ENCODE results near the gene SLC22A13. TPM values are rescaled to one million over a fixed set of nuclear protein-coding genes. Genes with fewer than 3 reads are reported as not detected.

Gene SLC22A13
- total and polyA plus RNA-seq, 2 donors (not counting 3 experiments of a cell fraction or from before 2014, with no cell fraction given): 0.11 to 0.53 TPM

DNA sequence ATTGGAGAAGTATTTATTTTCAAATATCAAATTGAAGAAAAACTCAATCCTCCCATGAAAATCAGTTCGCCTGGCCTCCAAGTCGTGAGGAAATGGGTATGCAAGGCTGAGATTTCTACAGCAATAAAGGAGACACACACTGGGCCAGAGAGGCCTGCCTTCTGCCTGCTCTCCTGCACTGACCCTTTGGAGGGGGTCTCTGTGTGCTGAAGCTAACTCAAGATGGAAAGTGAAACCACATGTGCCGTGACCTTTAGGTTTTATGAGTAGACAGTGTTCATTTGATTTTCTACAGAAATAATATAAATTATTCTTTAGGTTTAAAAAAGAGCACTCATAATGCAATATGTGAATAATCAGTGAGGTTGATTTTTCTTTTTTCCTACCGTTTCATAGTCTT lies 11.9 kb upstream of the SLC22A13 start:
- Histone ChIP-seq H3K36me3 (ENCODE audit: control insufficient read depth in 2 of 2, extremely low read depth in 1 of 2, insufficient read depth in 2 of 2, low read length in 2 of 2) (peaks cover 14 to 22% of the 10 kb centered on the region in 2 experiments), H3K9ac (replicated peaks; ENCODE audit: extremely low read depth, insufficient read depth, low read length) (no peak overlapping the region), H2AFZ (ENCODE audit: low read depth, low read length) (no peak overlapping the region), H3K27me3 (ENCODE audit: control insufficient read depth in 2 of 2, insufficient read depth in 2 of 2, low read length in 2 of 2) (no peaks in the 10 kb centered on the region), H3K4me1 (ENCODE audit: control insufficient read depth, extremely low read depth, insufficient read depth, low read length) (no peaks in the 10 kb centered on the region), H3K9me1 (replicated peaks; ENCODE audit: control insufficient read depth, extremely low read depth, insufficient read depth, low read length) (no peaks in the 10 kb centered on the region), H3K79me2 (ENCODE audit: control insufficient read depth, insufficient read depth, low read length) (no peaks in the 10 kb centered on the region), H4K20me1 (replicated peaks; ENCODE audit: control insufficient read depth, extremely low read depth, insufficient read depth, low read length) (no peaks in the 10 kb centered on the region), H3K4me3 (replicated peaks in 1 of 3; ENCODE audit: insufficient read depth in 1 of 3, low read depth in 1 of 3, low read length in 3 of 3) (no peak overlapping the region), H3K4me2 (ENCODE audit: insufficient read depth, low read length) (no peak overlapping the region), H3K9me3 (replicated peaks; ENCODE audit: control insufficient read depth, insufficient read depth, low read length) (no peaks in the 10 kb centered on the region), H3K27ac (ENCODE audit: insufficient read depth, low read depth, low read length) (no peak overlapping the region)
- no peak for DNase-seq (ENCODE audit: low read depth, low spot score)
- ChIA-PET CTCF (interaction anchor here (1.1 kb wide), 1 partner anchor 44 kb away, joined by 3 read pairs; no protein-coding TSS in a partner anchor), POLR2A (no interaction called here)
- TF ChIP-seq JUN (IDR thresholded peaks at IDR 0.05; ENCODE audit: borderline replicate concordance, insufficient read depth, insufficient read length, low read depth) (no peak), GATA2 (IDR thresholded peaks at IDR 0.05; ENCODE audit: insufficient read depth, insufficient read length, low read depth, low read length) (no peak), MYC (IDR thresholded peaks at IDR 0.05; ENCODE audit: low read depth, low read length) (no peak), POLR2A (IDR thresholded peaks at IDR 0.05; ENCODE audit: low read depth, low read length) (no peak)
- TF ChIP-seq, protein P1, sequence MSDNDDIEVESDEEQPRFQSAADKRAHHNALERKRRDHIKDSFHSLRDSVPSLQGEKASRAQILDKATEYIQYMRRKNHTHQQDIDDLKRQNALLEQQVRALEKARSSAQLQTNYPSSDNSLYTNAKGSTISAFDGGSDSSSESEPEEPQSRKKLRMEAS (IDR thresholded peaks at IDR 0.05; ENCODE audit: insufficient read depth, insufficient read length): no peak
- intact Hi-C loops (cut with micrococcal nuclease) (no loop called here), dilution Hi-C loops (cut with MboI; ENCODE audit: extremely low pct_ligation_motif_present, low sequenced_read_pairs) (no loop called here)
- no peak for FAIRE-seq
- BruUV-seq (replicated peaks): no TSS peak

DNA sequence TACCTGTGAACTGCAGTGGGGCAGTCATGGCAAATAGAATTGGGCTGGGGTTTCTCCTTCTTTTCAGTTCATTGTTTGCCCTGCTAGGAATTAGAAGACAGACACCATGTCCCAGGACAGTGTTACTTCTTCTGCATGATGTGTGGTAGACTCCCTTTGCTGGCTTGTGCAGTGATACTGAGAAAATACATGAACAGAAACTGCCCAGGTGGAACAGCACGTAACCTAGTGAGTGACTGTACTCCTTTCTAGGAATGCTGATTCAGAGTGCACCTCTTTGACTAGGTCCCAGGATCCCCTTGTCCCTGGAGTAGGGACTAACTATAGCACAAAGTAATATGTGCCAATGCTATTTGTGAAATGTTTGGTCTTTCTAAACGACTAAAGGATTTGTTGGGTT lies 10.7 kb upstream of the SLC22A13 start:
- H3K27ac ChIP-seq (ENCODE audit: insufficient read depth, low read depth, low read length): no peak overlapping the region
- dilution Hi-C loops (cut with MboI; ENCODE audit: extremely low pct_ligation_motif_present, low sequenced_read_pairs) (no loop called here), intact Hi-C loops (cut with micrococcal nuclease) (no loop called here)
- H3K4me2 ChIP-seq (ENCODE audit: insufficient read depth, low read length): no peak overlapping the region
- peaks cover 14 to 18% of the 10 kb centered on the region in 2 experiments for H3K36me3 ChIP-seq (ENCODE audit: control insufficient read depth in 2 of 2, extremely low read depth in 1 of 2, insufficient read depth in 2 of 2, low read length in 2 of 2)
- DNase-seq (ENCODE audit: low read depth, low spot score) (no peak), FAIRE-seq (no peak)
- ChIA-PET CTCF (no interaction called here), POLR2A (no interaction called here)
- no peak overlapping the region for H3K9ac ChIP-seq (replicated peaks; ENCODE audit: extremely low read depth, insufficient read depth, low read length)
- H3K9me3 ChIP-seq (replicated peaks; ENCODE audit: control insufficient read depth, insufficient read depth, low read length): no peaks in the 10 kb centered on the region
- BruUV-seq (replicated peaks): no TSS peak
- no peaks in the 10 kb centered on the region for H3K79me2 ChIP-seq (ENCODE audit: control insufficient read depth, insufficient read depth, low read length)
- H3K4me3 ChIP-seq (replicated peaks in 1 of 3; ENCODE audit: insufficient read depth in 1 of 3, low read depth in 1 of 3, low read length in 3 of 3): no peak overlapping the region
- H2AFZ ChIP-seq (ENCODE audit: low read depth, low read length): no peak overlapping the region
- no peaks in the 10 kb centered on the region for H3K9me1 ChIP-seq (replicated peaks; ENCODE audit: control insufficient read depth, extremely low read depth, insufficient read depth, low read length)
- no peaks in the 10 kb centered on the region for H3K27me3 ChIP-seq (ENCODE audit: control insufficient read depth in 2 of 2, insufficient read depth in 2 of 2, low read length in 2 of 2)
- no peaks in the 10 kb centered on the region for H4K20me1 ChIP-seq (replicated peaks; ENCODE audit: control insufficient read depth, extremely low read depth, insufficient read depth, low read length)
- TF ChIP-seq MYC (IDR thresholded peaks at IDR 0.05; ENCODE audit: low read depth, low read length) (no peak), EZH2 (IDR thresholded peaks at IDR 0.05; ENCODE audit: borderline replicate concordance, low read depth, low read length, severe bottlenecking) (no peak), FOS (IDR thresholded peaks at IDR 0.05; ENCODE audit: borderline replicate concordance, insufficient read depth, low read length) (no peak), POLR2AphosphoS5 (IDR thresholded peaks at IDR 0.05; ENCODE audit: insufficient read depth, low read depth, low read length) (no peak), GATA2 (IDR thresholded peaks at IDR 0.05; ENCODE audit: insufficient read depth, insufficient read length, low read depth, low read length) (no peak)
- TF ChIP-seq, protein P2, sequence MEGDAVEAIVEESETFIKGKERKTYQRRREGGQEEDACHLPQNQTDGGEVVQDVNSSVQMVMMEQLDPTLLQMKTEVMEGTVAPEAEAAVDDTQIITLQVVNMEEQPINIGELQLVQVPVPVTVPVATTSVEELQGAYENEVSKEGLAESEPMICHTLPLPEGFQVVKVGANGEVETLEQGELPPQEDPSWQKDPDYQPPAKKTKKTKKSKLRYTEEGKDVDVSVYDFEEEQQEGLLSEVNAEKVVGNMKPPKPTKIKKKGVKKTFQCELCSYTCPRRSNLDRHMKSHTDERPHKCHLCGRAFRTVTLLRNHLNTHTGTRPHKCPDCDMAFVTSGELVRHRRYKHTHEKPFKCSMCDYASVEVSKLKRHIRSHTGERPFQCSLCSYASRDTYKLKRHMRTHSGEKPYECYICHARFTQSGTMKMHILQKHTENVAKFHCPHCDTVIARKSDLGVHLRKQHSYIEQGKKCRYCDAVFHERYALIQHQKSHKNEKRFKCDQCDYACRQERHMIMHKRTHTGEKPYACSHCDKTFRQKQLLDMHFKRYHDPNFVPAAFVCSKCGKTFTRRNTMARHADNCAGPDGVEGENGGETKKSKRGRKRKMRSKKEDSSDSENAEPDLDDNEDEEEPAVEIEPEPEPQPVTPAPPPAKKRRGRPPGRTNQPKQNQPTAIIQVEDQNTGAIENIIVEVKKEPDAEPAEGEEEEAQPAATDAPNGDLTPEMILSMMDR (IDR thresholded peaks at IDR 0.05; ENCODE audit: extremely low read depth in 1 of 2, insufficient read depth in 1 of 2, low read depth in 1 of 2, low read length in 2 of 2): no peak
- TF ChIP-seq, protein P1 (IDR thresholded peaks at IDR 0.05; ENCODE audit: insufficient read depth, insufficient read length): no peak
- no peaks in the 10 kb centered on the region for H3K4me1 ChIP-seq (ENCODE audit: control insufficient read depth, extremely low read depth, insufficient read depth, low read length)

Data from endothelial cell of umbilical vein (primary cell).